ENCODE data around the gene MRPL16.

MRPL16 gene

DNA sequence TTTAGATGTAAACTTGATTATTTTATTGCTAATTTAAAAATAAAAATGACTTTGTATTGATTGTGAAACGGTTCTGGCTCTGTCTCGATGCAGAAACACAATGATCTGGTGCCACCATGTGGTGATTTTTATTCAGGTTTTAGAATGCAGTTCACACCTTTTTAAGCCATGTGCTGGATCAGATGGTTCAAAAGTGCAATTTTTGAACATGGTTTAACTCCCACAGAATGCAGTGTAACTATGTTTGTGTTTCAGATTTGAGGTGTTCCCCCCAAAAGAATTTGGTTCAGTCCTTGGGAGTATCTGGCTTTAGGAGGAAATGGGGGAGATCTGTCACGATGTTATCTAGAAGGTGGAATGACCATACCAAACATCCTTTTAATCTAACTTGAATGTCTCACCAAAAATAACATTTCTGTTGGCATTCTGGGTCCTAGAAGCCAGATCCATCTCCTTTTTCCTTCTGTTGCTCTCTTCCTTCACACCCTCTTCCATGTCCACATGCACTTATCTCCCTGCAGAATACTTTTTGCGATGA, 7.9 kb downstream of the MRPL16 start:
- ChIA-PET CTCF (interaction anchor here (0.6 to 12.5 kb wide), 7 partner anchors 9 to 1643 kb away, joined by 3 to 110 read pairs (median 6); partner anchors contain the start of gene STX3), POLR2A (interaction anchor here (3.5 kb wide), 1 partner anchor 47 kb away, joined by 28 read pairs; the partner anchor contains the start of gene STX3)
- Histone ChIP-seq H3K9me3 (ENCODE audit: control insufficient read depth, insufficient read depth, low read depth, low read length) (no peaks in the 10 kb centered on the region), H3K27ac (ENCODE audit: extremely low read depth, low read depth, low read length) (no peak overlapping the region), H3K4me1 (ENCODE audit: control insufficient read depth, insufficient read depth, low read length) (no peaks in the 10 kb centered on the region), H3K36me3 (ENCODE audit: control insufficient read depth in 2 of 2, insufficient read depth in 1 of 2, low read length in 2 of 2) (peaks cover 0 to 74% of the 10 kb centered on the region in 2 experiments; a peak in 2 of 3 replicates), H3K4me3 (ENCODE audit: low read depth, low read length) (no peak overlapping the region)
- TF ChIP-seq, protein P1, sequence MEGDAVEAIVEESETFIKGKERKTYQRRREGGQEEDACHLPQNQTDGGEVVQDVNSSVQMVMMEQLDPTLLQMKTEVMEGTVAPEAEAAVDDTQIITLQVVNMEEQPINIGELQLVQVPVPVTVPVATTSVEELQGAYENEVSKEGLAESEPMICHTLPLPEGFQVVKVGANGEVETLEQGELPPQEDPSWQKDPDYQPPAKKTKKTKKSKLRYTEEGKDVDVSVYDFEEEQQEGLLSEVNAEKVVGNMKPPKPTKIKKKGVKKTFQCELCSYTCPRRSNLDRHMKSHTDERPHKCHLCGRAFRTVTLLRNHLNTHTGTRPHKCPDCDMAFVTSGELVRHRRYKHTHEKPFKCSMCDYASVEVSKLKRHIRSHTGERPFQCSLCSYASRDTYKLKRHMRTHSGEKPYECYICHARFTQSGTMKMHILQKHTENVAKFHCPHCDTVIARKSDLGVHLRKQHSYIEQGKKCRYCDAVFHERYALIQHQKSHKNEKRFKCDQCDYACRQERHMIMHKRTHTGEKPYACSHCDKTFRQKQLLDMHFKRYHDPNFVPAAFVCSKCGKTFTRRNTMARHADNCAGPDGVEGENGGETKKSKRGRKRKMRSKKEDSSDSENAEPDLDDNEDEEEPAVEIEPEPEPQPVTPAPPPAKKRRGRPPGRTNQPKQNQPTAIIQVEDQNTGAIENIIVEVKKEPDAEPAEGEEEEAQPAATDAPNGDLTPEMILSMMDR (tag by site-specific recombination; IDR thresholded peaks at IDR 0.05) = peak; percentile 36; the same call in 1 of the 2 replicates
- TF ChIP-seq ZNF560 (tag by site-specific recombination; IDR thresholded peaks at IDR 0.05; ENCODE audit: borderline replicate concordance) = no peak
- TF ChIP-seq SCRT2 (tag by site-specific recombination; IDR thresholded peaks at IDR 0.05) = 0 out of 2 replicates have a peak, but pooled peaks have one; percentile 3
- 0 out of 2 replicates have a peak, but pooled peaks have one; percentile 33 for TF ChIP-seq ZNF600 (tag by site-specific recombination; IDR thresholded peaks at IDR 0.05)
- 0 out of 2 replicates have a peak, but pooled peaks have one; percentile 7 for TF ChIP-seq ZNF629 (tag by site-specific recombination; IDR thresholded peaks at IDR 0.05)
- TF ChIP-seq, protein P2, sequence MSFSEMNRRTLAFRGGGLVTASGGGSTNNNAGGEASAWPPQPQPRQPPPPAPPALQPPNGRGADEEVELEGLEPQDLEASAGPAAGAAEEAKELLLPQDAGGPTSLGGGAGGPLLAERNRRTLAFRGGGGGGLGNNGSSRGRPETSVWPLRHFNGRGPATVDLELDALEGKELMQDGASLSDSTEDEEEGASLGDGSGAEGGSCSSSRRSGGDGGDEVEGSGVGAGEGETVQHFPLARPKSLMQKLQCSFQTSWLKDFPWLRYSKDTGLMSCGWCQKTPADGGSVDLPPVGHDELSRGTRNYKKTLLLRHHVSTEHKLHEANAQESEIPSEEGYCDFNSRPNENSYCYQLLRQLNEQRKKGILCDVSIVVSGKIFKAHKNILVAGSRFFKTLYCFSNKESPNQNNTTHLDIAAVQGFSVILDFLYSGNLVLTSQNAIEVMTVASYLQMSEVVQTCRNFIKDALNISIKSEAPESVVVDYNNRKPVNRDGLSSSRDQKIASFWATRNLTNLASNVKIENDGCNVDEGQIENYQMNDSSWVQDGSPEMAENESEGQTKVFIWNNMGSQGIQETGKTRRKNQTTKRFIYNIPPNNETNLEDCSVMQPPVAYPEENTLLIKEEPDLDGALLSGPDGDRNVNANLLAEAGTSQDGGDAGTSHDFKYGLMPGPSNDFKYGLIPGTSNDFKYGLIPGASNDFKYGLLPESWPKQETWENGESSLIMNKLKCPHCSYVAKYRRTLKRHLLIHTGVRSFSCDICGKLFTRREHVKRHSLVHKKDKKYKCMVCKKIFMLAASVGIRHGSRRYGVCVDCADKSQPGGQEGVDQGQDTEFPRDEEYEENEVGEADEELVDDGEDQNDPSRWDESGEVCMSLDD (tag by site-specific recombination; IDR thresholded peaks at IDR 0.05) = no peak
- no peak for TF ChIP-seq HOXD13 (CRISPR knock-in tag; IDR thresholded peaks at IDR 0.05; ENCODE audit: borderline replicate concordance)
- TF ChIP-seq, protein P3, sequence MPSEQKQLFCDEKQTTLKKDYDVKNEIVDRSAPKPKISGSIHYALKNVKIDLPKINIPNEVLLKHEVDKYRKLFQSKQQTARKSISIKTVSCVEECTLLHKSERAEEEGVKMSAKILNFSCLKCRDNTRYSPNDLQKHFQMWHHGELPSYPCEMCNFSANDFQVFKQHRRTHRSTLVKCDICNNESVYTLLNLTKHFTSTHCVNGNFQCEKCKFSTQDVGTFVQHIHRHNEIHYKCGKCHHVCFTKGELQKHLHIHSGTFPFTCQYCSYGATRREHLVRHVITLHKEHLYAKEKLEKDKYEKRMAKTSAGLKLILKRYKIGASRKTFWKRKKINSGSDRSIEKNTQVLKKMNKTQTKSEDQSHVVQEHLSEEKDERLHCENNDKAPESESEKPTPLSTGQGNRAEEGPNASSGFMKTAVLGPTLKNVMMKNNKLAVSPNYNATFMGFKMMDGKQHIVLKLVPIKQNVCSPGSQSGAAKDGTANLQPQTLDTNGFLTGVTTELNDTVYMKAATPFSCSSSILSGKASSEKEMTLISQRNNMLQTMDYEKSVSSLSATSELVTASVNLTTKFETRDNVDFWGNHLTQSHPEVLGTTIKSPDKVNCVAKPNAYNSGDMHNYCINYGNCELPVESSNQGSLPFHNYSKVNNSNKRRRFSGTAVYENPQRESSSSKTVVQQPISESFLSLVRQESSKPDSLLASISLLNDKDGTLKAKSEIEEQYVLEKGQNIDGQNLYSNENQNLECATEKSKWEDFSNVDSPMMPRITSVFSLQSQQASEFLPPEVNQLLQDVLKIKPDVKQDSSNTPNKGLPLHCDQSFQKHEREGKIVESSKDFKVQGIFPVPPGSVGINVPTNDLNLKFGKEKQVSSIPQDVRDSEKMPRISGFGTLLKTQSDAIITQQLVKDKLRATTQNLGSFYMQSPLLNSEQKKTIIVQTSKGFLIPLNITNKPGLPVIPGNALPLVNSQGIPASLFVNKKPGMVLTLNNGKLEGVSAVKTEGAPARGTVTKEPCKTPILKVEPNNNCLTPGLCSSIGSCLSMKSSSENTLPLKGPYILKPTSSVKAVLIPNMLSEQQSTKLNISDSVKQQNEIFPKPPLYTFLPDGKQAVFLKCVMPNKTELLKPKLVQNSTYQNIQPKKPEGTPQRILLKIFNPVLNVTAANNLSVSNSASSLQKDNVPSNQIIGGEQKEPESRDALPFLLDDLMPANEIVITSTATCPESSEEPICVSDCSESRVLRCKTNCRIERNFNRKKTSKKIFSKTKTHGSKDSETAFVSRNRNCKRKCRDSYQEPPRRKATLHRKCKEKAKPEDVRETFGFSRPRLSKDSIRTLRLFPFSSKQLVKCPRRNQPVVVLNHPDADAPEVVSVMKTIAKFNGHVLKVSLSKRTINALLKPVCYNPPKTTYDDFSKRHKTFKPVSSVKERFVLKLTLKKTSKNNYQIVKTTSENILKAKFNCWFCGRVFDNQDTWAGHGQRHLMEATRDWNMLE (tag by site-specific recombination; conservative IDR thresholded peaks at IDR 0.05; ENCODE audit: low read depth) = no peak
- TF ChIP-seq, protein P4, sequence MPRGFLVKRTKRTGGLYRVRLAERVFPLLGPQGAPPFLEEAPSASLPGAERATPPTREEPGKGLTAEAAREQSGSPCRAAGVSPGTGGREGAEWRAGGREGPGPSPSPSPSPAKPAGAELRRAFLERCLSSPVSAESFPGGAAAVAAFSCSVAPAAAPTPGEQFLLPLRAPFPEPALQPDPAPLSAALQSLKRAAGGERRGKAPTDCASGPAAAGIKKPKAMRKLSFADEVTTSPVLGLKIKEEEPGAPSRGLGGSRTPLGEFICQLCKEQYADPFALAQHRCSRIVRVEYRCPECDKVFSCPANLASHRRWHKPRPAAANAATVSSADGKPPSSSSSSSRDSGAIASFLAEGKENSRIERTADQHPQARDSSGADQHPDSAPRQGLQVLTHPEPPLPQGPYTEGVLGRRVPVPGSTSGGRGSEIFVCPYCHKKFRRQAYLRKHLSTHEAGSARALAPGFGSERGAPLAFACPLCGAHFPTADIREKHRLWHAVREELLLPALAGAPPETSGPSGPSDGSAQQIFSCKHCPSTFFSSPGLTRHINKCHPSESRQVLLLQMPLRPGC (tag by site-specific recombination; IDR thresholded peaks at IDR 0.05) = no peak
- TF ChIP-seq ZNF202 (tag by site-specific recombination; IDR thresholded peaks at IDR 0.05; ENCODE audit: borderline replicate concordance) = no peak
- TF ChIP-seq ZNF169 (tag by site-specific recombination; IDR thresholded peaks at IDR 0.05) = no peak
- no peak for TF ChIP-seq SP3 (tag by site-specific recombination; IDR thresholded peaks at IDR 0.05)
- TF ChIP-seq, protein P5, sequence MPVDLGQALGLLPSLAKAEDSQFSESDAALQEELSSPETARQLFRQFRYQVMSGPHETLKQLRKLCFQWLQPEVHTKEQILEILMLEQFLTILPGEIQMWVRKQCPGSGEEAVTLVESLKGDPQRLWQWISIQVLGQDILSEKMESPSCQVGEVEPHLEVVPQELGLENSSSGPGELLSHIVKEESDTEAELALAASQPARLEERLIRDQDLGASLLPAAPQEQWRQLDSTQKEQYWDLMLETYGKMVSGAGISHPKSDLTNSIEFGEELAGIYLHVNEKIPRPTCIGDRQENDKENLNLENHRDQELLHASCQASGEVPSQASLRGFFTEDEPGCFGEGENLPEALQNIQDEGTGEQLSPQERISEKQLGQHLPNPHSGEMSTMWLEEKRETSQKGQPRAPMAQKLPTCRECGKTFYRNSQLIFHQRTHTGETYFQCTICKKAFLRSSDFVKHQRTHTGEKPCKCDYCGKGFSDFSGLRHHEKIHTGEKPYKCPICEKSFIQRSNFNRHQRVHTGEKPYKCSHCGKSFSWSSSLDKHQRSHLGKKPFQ (tag by site-specific recombination; IDR thresholded peaks at IDR 0.05) = peak; percentile 88
- TF ChIP-seq ZNF791 (tag by site-specific recombination; IDR thresholded peaks at IDR 0.05) = no peak
- TF ChIP-seq, protein P6, sequence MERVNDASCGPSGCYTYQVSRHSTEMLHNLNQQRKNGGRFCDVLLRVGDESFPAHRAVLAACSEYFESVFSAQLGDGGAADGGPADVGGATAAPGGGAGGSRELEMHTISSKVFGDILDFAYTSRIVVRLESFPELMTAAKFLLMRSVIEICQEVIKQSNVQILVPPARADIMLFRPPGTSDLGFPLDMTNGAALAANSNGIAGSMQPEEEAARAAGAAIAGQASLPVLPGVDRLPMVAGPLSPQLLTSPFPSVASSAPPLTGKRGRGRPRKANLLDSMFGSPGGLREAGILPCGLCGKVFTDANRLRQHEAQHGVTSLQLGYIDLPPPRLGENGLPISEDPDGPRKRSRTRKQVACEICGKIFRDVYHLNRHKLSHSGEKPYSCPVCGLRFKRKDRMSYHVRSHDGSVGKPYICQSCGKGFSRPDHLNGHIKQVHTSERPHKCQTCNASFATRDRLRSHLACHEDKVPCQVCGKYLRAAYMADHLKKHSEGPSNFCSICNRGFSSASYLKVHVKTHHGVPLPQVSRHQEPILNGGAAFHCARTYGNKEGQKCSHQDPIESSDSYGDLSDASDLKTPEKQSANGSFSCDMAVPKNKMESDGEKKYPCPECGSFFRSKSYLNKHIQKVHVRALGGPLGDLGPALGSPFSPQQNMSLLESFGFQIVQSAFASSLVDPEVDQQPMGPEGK (tag by site-specific recombination; IDR thresholded peaks at IDR 0.05) = no peak
- TF ChIP-seq ZNF624 (tag by site-specific recombination; IDR thresholded peaks at IDR 0.05) = no peak
- peak; percentile 70 for TF ChIP-seq ZNF654 (tag by site-specific recombination; IDR thresholded peaks at IDR 0.05; ENCODE audit: low read depth)
- TF ChIP-seq ZNF223 (tag by site-specific recombination; IDR thresholded peaks at IDR 0.05) = no peak
- TF ChIP-seq, protein P7, sequence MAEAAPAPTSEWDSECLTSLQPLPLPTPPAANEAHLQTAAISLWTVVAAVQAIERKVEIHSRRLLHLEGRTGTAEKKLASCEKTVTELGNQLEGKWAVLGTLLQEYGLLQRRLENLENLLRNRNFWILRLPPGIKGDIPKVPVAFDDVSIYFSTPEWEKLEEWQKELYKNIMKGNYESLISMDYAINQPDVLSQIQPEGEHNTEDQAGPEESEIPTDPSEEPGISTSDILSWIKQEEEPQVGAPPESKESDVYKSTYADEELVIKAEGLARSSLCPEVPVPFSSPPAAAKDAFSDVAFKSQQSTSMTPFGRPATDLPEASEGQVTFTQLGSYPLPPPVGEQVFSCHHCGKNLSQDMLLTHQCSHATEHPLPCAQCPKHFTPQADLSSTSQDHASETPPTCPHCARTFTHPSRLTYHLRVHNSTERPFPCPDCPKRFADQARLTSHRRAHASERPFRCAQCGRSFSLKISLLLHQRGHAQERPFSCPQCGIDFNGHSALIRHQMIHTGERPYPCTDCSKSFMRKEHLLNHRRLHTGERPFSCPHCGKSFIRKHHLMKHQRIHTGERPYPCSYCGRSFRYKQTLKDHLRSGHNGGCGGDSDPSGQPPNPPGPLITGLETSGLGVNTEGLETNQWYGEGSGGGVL (tag by site-specific recombination; IDR thresholded peaks at IDR 0.05) = no peak
- no peak for TF ChIP-seq ZNF184 (tag by site-specific recombination; IDR thresholded peaks at IDR 0.05)

Data from HEK293 (cell line).